ENCODE results near the gene THNSL1.
"Not testable (repeated sequence)": the region's sequence is repeated elsewhere in the genome, so short reads cannot be mapped to it uniquely, and the experiment has no call there.

The THNSL1 gene, protein sequence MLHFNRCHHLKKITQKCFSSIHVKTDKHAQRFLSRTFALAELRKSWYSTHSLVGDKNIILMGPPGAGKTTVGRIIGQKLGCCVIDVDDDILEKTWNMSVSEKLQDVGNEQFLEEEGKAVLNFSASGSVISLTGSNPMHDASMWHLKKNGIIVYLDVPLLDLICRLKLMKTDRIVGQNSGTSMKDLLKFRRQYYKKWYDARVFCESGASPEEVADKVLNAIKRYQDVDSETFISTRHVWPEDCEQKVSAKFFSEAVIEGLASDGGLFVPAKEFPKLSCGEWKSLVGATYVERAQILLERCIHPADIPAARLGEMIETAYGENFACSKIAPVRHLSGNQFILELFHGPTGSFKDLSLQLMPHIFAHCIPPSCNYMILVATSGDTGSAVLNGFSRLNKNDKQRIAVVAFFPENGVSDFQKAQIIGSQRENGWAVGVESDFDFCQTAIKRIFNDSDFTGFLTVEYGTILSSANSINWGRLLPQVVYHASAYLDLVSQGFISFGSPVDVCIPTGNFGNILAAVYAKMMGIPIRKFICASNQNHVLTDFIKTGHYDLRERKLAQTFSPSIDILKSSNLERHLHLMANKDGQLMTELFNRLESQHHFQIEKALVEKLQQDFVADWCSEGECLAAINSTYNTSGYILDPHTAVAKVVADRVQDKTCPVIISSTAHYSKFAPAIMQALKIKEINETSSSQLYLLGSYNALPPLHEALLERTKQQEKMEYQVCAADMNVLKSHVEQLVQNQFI

DNA sequence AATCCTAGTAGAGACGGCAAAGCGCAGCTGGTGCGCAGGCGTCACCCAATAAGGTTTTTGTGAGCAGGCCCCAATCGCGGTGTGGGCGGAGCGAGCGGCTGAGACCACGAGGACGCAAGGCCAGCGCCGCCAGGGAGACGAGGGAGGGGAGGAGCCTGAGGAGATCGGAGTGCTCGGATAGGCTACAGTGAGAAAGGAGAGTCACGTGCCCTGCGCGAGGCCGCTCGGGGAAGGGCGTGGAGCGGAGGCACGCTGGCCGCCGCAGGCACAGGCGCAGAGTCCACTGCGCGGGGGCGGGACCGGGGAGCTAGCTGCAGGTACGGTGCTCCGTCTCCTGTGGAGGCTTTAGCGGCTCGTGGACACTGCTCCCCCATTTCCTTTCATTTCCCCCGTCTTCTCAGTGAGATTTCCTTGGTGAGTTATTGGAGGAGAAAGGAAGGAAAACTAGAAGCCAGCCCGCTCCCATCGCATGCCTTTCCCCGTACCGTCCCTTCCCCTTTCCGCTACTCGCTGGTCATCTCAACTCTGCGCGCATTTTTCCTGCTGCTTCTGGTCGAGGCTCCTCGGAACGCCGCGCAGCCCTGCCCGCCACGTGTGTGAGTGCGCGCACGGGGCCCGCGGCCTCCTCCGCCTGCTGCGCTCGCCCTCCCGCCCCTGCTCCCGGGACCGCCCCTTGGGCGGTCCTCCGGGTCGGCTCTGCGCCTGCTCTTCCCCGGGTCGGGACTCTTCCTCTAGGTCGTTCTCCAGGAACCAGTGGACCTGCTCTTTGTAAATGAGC lies at the start of gene THNSL1:
Gene THNSL1, plus strand, starts transcription at position 237 of the 778 bp plus-strand sequence. CDS start 6,612 bp downstream, outside the sequence.
- H3K4me3 ChIP-seq (replicated peaks; ENCODE audit: low read depth, low read length): peak within 1 kb of the TSS; percentile 70
- TF ChIP-seq, protein P1, sequence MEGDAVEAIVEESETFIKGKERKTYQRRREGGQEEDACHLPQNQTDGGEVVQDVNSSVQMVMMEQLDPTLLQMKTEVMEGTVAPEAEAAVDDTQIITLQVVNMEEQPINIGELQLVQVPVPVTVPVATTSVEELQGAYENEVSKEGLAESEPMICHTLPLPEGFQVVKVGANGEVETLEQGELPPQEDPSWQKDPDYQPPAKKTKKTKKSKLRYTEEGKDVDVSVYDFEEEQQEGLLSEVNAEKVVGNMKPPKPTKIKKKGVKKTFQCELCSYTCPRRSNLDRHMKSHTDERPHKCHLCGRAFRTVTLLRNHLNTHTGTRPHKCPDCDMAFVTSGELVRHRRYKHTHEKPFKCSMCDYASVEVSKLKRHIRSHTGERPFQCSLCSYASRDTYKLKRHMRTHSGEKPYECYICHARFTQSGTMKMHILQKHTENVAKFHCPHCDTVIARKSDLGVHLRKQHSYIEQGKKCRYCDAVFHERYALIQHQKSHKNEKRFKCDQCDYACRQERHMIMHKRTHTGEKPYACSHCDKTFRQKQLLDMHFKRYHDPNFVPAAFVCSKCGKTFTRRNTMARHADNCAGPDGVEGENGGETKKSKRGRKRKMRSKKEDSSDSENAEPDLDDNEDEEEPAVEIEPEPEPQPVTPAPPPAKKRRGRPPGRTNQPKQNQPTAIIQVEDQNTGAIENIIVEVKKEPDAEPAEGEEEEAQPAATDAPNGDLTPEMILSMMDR (IDR thresholded peaks at IDR 0.05; ENCODE audit: low read length, missing control alignments): no peak

DNA sequence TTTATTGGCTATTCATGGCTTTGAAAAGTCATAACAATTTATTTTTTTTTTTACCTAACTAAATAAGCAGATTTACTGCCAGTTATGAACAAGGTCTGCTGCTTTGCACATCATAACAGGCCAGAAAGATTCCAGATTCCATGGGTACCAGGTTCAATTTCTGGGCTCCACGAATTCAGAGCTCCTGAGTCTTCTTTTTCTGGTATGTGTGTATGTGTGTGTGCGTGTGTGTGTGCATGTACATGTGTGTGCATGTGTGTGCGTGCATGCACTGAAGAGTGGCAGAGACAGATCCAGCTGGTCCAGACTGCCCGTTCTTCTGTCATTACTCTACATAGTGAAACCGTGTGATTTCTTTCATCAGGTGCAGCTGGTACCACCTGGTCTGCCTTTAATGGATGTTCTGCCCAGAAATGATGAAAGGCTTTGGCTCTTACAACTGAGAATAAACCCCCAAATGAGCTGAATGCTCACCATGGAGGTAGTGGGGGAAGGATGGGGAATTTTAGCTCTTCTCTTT lies 49.4 kb upstream of the THNSL1 start:
- no peak for DNase-seq (ENCODE audit: low read depth)
- TF ChIP-seq, protein P1 (IDR thresholded peaks at IDR 0.05; ENCODE audit: low read length, missing control alignments): no peak
- no peak overlapping the region for H3K4me3 ChIP-seq (replicated peaks; ENCODE audit: low read depth, low read length)

More for the DNA sequence above, at the start of gene THNSL1:
- DNase-seq (ENCODE audit: low read depth): peak; percentile 99

DNA sequence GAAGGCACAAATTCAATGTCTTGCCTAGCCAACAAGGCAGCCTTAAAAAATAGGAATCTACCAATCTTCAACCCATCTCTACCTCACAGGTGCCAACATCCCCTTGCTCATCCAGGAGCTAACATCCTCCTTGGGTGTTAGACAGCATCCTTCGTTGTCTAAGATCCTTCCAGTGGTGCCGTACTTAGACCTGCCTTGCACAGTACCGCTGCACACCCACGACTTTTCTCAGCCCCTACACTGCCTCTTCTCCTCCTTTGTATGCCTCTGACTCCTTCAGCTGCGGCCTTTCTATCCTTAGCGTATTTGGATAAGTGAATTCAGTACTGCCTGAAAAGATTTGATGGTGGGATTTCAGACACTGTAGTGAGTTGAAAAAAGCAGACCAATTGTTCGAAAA lies 48.1 kb upstream of the THNSL1 start:
- TF ChIP-seq, protein P1 (IDR thresholded peaks at IDR 0.05; ENCODE audit: low read length, missing control alignments): no peak
- H3K4me3 ChIP-seq (replicated peaks; ENCODE audit: low read depth, low read length): no peak overlapping the region
- no peak for DNase-seq (ENCODE audit: low read depth)

DNA sequence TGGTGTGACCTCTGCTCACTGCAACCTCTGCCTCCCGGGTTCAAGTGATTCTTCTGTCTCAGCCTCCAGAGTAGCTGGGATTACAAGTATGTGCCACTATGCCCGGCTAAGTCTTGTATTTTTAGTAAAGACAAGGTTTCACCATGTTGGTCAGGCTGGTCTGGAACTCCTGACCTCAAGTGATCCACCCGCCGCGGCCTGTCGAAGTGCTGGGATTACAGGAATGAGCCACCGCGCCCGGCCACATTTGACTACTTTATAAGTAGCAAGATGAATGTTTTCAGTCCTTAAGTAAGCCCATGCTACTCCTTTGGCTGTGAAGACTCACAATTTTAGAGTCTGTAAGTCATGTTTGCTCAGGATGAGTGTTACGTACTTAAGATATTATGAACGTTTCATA lies 47.5 kb upstream of the THNSL1 start:
- H3K4me3 ChIP-seq (replicated peaks; ENCODE audit: low read depth, low read length); DNase-seq (ENCODE audit: low read depth): not testable (repeated sequence)

DNA sequence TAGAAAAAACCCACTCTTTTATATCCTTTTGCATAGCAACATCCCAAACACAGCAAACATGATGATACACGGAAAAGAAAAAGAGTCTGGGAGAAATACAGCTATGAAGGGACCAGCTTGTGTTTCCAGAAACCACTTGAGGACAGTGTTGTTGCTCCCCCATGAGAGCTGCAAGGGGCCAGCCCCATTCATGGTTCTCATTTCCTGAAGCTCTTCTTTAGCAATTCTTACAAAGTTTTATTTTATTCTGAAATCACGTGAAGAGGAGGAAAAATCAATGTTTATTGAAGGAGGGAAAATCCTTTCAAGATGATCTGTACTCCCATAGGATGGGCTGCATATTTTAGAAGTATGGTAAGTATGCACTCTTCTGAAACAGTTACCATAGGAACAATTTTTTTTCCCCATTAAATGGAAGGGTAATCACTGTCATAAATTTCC lies 46.6 kb upstream of the THNSL1 start:
- TF ChIP-seq, protein P1 (IDR thresholded peaks at IDR 0.05; ENCODE audit: low read length, missing control alignments): no peak
- DNase-seq (ENCODE audit: low read depth): no peak
- H3K4me3 ChIP-seq (replicated peaks; ENCODE audit: low read depth, low read length): no peak overlapping the region

DNA sequence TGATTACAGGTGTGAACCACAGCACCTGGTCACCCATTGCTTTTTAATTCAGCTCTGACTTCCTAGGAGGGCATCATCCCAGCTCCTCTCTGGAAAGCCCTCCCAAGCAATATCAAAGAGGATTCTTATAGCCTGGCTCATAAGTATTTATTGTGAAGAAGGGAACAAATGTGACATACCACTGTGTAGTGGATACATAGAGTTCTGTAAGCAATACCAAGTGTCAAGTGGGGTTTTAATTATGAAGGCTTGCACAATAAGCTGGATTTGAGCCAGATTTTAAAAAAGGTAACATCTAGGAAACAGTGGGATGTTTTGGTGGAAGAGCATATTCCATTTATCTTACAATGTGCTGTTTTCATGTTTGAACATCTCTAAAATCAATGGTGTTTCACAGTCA lies 45.0 kb upstream of the THNSL1 start:
- TF ChIP-seq, protein P1 (IDR thresholded peaks at IDR 0.05; ENCODE audit: low read length, missing control alignments): no peak
- DNase-seq (ENCODE audit: low read depth): no peak
- H3K4me3 ChIP-seq (replicated peaks; ENCODE audit: low read depth, low read length): no peak overlapping the region
